HG02571 (cell line): ENCODE results near the gene MMP12.
A peak's percentile ranks its signal among the peaks of the same experiment; 100 is the strongest.
"Not testable (repeated sequence)": the region's sequence is repeated elsewhere in the genome, so short reads cannot be mapped to it uniquely, and the experiment has no call there.

Source experiments
- ATAC-seq: cut with Tn5 transposase; IDR thresholded peaks from one replicate; pipeline ENCODE4 v1.9.1; 2021; ENCODE audit warnings: mild to moderate bottlenecking, moderate library complexity; ENCODE audit not compliant: unreplicated experiment

The MMP12 gene

DNA sequence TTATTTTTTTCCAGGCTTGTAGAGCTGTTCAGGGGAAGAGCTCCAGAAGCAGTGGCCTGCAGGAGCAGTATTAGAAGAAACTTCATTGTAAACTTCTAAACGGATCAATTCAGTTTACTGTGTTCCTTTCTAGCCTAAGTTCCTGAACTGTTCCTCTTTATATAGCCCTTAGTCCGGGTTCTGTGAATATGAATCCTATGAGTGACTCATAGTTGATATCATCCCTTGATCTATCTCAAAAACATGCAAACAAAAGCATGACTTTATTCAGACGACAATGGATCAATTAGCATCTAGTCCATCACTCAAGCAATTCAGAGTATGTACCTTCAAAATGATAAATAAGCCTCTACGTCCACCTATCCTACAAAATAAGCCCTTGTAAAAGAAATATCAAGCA is at the start of gene MMP12:
Gene MMP12, minus strand, starts transcription at position 131 of the 400 bp plus-strand sequence. Its CDS starts 45 bp downstream, at position 86.
- no peak for ATAC-seq

- no peak for ATAC-seq
Observed at GRCh38 chr11:102921587-102922220, 46.9 kb upstream of the MMP12 start.

DNA sequence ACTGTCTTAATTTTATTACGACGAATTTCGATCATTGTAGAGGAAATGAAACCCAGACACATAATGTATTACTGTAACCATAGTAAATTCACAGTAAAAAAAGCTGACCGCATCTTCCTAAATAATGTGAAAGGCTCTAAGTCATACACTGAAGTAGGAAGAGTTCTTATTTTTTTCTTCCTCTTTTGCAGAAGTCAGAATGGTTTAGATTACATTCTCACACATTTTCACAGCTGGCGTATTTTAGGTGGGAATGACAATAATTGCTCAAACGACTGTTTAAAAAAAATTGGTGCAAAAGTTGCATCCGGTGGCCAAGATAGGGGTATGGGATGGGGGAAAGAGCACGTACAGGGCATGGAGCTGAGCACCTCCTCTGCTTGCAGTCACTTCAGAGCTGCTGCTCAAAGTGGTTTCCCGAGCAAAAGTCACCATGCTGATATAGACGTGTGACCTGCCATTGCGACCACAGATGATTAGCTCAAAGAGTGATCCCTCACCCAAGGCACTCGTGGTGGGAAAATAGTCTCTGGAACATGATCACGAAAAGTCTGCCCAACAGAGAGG is 45.4 kb upstream of the MMP12 start:
- peak; percentile 60 for ATAC-seq

- no peak for ATAC-seq
Observed at GRCh38 chr11:102915044-102915375, 40.2 kb upstream of the MMP12 start.

DNA sequence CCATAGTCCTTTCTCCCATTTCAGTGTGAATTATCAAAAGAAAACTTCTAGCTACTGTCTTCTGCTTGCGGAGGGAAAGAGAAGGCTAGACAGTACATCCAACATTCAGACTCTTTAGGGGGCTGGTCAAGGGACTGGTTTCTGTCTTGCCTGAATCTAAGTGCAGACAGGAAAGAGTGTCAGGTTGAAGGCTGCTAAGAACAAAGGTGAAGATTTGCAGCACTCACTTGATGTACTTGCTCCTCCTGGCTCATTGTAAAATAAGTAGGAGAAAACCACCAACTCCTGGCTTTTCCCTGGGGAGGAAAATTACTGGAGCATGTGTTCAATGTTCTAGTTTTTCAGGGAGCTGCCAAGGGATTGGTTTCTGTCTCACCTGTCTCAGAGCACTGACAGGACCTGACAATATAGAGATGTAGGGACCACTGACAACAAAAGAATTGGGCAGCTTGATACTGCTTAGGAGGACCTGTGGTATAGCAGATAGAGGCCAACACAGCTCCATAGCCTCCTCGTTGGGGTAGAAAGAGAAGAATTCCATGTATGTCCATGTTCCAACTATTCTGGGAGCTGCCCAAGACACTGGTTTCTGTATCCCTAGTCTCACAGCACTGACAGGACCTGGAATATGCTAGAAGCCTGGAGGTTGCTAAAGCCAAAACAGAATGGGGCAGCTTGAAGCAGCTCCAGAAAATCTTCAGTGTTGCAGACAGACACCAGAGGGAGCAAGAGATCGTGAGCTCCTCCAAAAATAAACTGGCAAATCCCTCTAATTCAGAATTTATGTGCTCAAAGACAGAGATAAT is 39.7 kb upstream of the MMP12 start:
- no peak for ATAC-seq

DNA sequence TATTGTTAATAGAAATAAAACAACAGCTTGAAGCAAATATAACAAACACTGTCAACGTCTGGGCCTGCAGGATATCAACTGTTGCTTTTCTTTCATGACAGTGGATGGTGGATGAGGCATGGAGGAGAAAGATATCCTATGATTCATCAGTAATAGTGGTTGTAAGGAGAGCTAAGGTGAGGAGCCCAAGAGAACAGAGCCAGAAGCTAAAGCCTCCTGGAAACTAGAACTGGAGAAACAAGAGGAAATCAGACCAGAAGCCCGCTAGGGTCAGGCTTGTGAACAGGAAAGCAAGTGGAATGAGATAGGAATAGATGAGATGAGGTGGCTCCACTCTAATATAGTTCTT is 37.7 kb upstream of the MMP12 start:
- no peak for ATAC-seq

- no peak for ATAC-seq
Observed at GRCh38 chr11:102911758-102912481, 37.1 kb upstream of the MMP12 start.

- not testable (repeated sequence) for ATAC-seq
Observed at GRCh38 chr11:102905848-102906247, 31.1 kb upstream of the MMP12 start.

DNA sequence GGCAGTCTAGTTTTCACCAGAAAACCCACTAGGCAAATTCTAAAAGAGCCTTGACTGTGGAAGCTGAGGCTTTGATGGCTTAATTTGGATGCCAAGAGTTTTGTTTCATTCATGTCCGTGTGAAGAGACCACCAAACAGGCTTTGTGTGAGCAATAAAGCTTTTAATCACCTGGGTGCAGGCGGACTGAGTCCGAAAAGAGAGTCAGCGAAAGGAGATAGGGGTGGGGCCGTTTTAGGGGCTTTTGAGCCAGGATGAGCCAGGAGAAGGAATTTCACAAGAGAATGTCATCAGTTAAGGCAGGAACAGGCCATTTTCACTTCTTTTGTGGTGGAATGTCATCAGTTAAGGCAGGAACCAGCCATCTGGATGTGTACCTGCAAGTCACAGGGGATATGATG is 29.1 kb upstream of the MMP12 start:
- ATAC-seq = not testable (repeated sequence)

DNA sequence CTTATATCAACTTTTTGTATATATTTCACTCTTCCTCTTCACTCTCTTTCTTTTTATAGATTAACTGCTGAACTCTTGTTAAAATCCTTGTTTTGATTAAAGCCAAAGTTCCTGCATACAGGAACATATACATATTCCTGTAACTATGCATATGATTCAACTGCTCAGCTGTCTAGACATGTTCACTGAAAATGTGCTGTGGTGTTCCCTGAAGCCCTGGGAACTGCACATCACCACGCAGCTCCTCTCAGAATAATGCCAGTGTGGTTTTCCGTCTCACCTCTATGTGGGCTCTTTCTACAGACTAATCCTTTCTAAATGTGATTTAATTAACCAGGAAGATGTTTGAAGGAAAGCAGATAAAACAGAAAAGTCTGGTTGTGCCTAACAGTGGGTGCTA is 25.6 kb upstream of the MMP12 start:
- ATAC-seq = no peak

- no peak for ATAC-seq
Observed at GRCh38 chr11:102891736-102892135, 17.0 kb upstream of the MMP12 start.

GRCh38 chr11:102886999-102887398 is 12.2 kb upstream of the MMP12 start:
- no peak for ATAC-seq

DNA sequence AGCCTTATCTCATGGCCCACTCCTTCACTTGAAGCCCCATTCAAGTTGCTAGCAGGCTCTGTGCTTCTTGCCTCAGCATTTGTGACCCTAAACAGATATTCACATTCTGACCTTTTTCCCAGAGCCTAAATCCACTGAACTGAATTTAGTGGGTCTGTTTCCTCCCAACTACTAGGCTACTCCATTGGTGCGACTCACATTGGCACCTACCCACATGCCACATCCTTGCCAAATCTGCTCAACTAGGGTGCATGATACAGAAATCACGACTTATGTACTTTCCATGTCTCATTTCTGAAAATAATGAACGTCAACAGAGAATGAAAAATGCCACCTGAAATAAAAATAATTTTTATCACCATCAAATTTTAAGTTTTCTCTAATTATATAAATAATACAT is 8.4 kb upstream of the MMP12 start:
- ATAC-seq = no peak

GRCh38 chr11:102882389-102883024 is 7.7 kb upstream of the MMP12 start:
- peak; percentile 88 for ATAC-seq

DNA sequence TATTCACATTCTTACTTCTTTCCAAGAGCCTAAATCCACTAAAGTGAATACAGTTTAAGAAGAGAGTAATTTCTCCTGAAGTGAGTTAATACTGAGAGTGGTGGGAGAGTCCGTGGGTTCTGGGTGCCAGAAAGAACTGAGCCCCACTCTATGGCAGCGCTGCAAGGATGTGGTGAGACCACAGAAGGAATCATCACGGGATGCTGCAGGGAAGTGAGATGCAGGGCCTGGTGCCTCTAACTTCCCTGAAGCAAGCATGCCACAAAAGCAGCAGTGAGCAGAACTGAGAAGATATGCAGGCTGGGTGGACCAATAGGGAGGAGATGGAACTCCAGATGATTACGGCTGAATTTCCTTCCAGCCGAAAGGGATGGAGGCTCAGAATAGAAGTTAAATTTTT is 5.0 kb upstream of the MMP12 start:
- no peak for ATAC-seq

DNA sequence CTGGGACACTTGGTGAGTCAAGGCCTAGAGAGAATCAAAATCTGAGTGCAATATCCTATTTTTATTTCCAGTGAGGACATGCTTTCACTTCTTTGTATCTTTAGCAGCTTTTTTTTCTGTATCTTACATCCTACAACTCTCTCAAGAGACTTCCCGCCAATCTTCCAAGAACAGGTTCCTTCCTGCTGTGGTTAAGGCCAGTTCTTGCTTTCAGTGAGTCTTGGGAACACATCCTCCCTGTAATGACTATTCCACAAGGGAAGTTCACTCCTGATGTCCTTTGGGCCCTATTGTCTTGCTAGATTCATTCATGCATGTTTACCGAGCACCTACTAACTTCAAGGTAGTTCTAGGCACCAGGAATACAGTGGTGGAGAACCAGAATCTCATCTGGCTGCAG is 3.8 kb upstream of the MMP12 start:
- no peak for ATAC-seq

GRCh38 chr11:102869354-102869964 is 5.3 kb downstream of the MMP12 start:
- not testable (repeated sequence) for ATAC-seq

DNA sequence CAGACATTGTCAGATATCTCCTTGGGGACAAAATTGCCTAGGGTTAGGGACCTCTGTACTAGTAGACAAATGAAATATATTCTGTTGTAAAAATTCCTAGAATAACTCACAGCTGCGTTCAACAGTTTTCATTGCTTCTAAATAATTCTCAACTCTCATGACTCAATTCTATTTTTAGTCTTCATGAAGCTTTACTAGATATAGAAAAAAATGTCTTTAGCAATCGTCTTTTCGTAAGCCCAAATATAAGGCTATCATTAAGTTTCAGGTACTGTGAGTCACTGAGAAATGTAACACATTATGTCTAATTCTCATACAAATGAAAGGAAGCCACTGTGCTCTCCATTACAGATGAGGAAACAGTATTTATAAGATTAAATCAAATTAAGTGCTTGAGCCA is 6.4 kb downstream of the MMP12 start:
- ATAC-seq = no peak

GRCh38 chr11:102864724-102865123 is 10.1 kb downstream of the MMP12 start:
- no peak for ATAC-seq

GRCh38 chr11:102853956-102854355 is 20.8 kb downstream of the MMP12 start:
- ATAC-seq = no peak

DNA sequence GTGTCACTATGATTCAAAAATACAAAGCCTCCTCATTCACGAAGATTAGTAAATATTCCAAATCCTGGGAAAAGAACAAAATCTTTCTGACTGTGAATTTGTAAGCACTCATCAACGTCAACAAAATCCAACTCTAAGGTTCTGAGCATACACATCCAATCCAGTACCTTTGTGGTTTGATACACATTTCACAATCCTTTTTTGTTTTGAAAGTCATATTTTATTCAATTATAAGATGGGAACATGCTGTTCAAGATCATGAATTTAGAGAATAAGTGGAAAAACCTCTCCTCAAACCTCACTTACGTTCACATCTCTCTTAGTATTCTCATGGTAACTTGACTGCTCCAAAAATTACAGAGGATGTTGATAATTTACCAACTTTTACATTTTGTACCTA is 21.7 kb downstream of the MMP12 start:
- ATAC-seq = no peak
